Measurements from ENCODE around the gene ME1.
"Not testable (repeated sequence)": the region's sequence is repeated elsewhere in the genome, so short reads cannot be mapped to it uniquely, and the experiment has no call there.

ME1 gene

DNA sequence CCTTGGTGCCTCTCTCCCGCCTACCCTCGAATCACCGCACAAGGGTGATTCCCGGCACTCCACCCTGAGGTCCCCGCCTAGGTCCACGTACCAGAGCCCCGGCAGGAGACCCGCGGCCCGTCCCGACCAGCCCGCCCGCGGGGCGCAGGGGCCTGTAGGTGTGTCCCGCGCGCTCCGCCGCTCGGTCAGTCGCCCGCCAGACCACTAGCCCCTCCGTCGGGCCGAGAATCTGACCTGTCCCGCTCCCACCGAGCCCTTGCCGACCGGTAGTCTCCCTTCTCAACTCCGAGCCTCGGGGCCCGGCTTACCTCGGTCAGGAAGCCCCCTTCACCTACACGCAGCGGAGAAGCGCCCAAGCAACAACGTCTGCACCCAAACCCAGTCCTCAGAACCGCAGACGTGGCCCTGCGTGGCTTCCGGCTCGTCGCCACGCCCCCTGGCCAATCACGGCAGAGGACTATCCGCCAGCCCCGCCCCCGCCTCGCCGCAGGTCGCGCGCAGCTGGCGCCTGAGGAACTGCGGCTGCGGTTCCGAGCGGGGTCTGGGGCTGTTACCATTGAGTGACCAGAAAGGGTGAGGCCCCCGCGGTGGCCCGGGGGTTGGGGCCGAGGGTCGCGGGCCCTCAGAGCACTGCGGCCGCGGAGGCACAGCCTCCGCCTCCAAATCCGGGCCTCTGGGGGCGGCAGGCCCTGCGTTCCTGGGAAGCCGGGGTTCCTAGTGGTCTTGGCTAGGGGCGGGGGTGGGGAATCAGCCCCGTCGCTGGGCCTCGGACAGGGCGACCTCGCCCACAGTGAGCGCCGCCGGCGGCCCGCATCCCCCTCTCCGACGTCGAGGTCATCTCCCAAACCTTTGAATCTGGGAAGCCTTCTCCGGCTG lies 237.7 kb downstream of the ME1 start, which contains the start of the genes PGM3 and RWDD2A:
TSS of gene PGM3 (minus strand) at position 395 of the 876 bp plus-strand sequence. CDS start 2,253 bp downstream, outside the sequence.
TSS of gene RWDD2A (plus strand) at position 487 of the 876 bp plus-strand sequence. CDS start 1,095 bp downstream, outside the sequence.
- in situ Hi-C loops (cut with HindIII; ENCODE audit: low sequenced_read_pairs), result no loop called here
- TF ChIP-seq, protein P1, sequence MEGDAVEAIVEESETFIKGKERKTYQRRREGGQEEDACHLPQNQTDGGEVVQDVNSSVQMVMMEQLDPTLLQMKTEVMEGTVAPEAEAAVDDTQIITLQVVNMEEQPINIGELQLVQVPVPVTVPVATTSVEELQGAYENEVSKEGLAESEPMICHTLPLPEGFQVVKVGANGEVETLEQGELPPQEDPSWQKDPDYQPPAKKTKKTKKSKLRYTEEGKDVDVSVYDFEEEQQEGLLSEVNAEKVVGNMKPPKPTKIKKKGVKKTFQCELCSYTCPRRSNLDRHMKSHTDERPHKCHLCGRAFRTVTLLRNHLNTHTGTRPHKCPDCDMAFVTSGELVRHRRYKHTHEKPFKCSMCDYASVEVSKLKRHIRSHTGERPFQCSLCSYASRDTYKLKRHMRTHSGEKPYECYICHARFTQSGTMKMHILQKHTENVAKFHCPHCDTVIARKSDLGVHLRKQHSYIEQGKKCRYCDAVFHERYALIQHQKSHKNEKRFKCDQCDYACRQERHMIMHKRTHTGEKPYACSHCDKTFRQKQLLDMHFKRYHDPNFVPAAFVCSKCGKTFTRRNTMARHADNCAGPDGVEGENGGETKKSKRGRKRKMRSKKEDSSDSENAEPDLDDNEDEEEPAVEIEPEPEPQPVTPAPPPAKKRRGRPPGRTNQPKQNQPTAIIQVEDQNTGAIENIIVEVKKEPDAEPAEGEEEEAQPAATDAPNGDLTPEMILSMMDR (IDR thresholded peaks at IDR 0.05; ENCODE audit: low read depth, low read length), result no peak
- DNase-seq (ENCODE audit: low read depth, low spot score), result peak; percentile 88
- peak within 1 kb of the TSS; percentile 70 for H3K4me3 ChIP-seq (ENCODE audit: low read depth, low read length)

DNA sequence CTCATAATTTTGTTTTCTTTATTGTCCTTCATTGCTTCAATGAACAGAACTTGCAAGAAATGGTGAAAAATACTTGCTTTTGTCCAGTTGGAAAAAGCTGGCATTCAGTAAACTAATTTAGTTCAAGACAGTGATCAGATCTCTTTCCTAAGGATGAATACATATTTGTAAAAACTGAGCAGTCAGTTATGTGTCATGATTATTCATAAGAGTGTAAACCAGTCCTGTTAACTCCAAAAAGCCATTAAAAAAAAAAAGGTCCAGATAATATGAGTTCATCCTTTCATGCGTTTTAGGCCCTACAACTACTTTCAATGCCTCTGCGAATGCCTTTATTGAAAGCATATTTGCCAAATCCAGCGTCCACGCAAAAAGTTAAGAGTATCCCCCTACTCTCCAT lies 238.4 kb downstream of the ME1 start:
- peak; percentile 29 for DNase-seq (ENCODE audit: low read depth, low spot score)
- peak overlapping the region; percentile 70 for H3K4me3 ChIP-seq (ENCODE audit: low read depth, low read length)
- TF ChIP-seq, protein P1 (IDR thresholded peaks at IDR 0.05; ENCODE audit: low read depth, low read length), result no peak
- in situ Hi-C loops (cut with HindIII; ENCODE audit: low sequenced_read_pairs), result no loop called here

DNA sequence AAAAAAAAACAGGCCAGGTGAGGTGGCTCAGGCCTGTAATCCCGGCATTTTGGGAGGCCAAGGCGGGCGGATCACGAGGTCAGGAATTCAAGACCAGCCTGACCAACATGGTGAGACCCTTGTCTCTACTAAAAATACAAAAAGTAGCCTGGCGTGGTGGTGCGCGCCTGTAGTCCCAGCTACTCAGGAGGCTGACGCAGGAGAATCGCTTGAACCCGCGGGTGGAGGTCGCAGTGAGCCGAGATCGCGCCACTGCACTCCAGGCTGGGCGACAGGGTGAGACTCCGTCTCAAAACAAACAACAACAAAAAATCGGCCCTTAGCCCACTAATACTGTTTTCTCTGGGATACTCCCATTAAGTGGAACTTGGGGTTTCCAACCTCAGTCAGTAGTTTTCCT lies 238.9 kb downstream of the ME1 start:
- in situ Hi-C loops (cut with HindIII; ENCODE audit: low sequenced_read_pairs); DNase-seq (ENCODE audit: low read depth, low spot score): not testable (repeated sequence)
- peak overlapping the region; percentile 70 for H3K4me3 ChIP-seq (ENCODE audit: low read depth, low read length)

DNA sequence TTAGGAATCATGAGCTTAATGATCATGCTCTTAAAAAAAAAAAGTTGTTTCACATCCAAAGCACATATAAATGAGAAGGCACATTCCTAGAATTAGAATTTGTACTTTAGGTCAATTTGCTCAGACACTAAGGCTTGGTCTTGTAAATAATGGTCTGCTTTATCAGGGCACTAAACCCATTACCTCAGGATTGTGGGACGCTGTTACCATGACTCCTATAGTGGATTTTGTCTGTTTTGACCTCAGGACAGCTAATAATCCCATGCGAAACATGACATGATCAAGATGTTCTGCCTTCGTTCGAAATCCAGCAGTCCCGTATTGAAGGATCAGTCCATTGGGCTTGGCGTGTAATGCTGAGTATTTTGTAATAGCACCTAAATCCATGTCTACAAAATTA lies 240.2 kb downstream of the ME1 start:
- no peak overlapping the region for H3K4me3 ChIP-seq (ENCODE audit: low read depth, low read length)
- in situ Hi-C loops (cut with HindIII; ENCODE audit: low sequenced_read_pairs), result no loop called here
- TF ChIP-seq, protein P1 (IDR thresholded peaks at IDR 0.05; ENCODE audit: low read depth, low read length), result no peak
- no peak for DNase-seq (ENCODE audit: low read depth, low spot score)

DNA sequence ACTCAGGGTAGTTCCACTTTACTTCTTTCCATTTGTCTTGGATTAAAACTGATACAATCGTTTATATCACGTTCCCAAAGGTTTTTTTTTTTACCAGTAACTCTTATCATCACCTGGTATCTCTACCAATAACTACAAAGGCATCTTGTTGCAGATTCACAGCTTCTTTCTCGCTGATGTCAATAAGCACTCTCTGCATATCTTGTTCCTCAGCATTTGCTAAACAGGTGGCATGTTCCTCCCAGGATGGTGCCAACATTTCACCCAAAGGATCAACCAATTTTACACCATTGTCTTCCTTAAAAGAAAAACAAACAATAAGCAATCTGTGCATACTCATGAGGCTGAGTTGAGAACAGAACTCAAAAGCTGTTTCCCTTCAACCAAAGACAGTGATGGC lies 242.3 kb downstream of the ME1 start:
- DNase-seq (ENCODE audit: low read depth, low spot score), result no peak
- TF ChIP-seq, protein P1 (IDR thresholded peaks at IDR 0.05; ENCODE audit: low read depth, low read length), result no peak
- no peak overlapping the region for H3K4me3 ChIP-seq (ENCODE audit: low read depth, low read length)
- in situ Hi-C loops (cut with HindIII; ENCODE audit: low sequenced_read_pairs), result no loop called here

DNA sequence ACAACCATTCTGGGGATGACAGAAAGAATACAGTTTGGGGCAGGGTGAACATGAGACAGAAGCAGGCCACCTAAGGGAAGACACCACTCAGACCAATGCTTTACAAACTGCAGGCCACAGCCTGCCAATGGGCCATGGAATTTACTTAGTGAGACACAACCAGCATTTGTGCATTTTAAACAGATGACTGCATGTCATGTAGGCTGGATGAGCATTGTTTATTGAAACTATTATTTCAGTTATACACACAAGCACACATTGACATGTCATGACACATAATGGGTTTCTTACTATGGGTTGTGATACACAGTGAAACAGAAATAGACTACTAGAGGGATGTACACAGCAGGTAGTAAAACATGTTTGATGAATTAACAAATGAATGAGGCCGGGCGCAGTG lies 245.8 kb downstream of the ME1 start:
- in situ Hi-C loops (cut with HindIII; ENCODE audit: low sequenced_read_pairs), result no loop called here
- TF ChIP-seq, protein P1 (IDR thresholded peaks at IDR 0.05; ENCODE audit: low read depth, low read length), result no peak
- H3K4me3 ChIP-seq (ENCODE audit: low read depth, low read length), result no peak overlapping the region
- DNase-seq (ENCODE audit: low read depth, low spot score), result no peak
